ENCODE results near the gene ADGRL4.
"Not testable (repeated sequence)": the region's sequence is repeated elsewhere in the genome, so short reads cannot be mapped to it uniquely, and the experiment has no call there.

The ADGRL4 gene

GRCh38 chr1:78918157-78918556, 88.4 kb downstream of the ADGRL4 start:
- no peak for DNase-seq (ENCODE audit: low read depth in 3 of 3)

GRCh38 chr1:78916986-78917385, 89.5 kb downstream of the ADGRL4 start:
- no peak for DNase-seq (ENCODE audit: low read depth in 3 of 3)

GRCh38 chr1:78913950-78914349, 92.6 kb downstream of the ADGRL4 start:
- no peak for DNase-seq (ENCODE audit: low read depth in 3 of 3)

- no peak for DNase-seq (ENCODE audit: low read depth in 3 of 3)
These were observed 94.3 kb downstream of the ADGRL4 start for GRCh38 chr1:78911956-78912880.

GRCh38 chr1:78902641-78903040, 103.9 kb downstream of the ADGRL4 start:
- no peak for DNase-seq (ENCODE audit: low read depth in 3 of 3)

- DNase-seq (ENCODE audit: low read depth in 3 of 3): no peak
These were observed 111.7 kb downstream of the ADGRL4 start for GRCh38 chr1:78894811-78895210.

GRCh38 chr1:78892260-78892840, 114.2 kb downstream of the ADGRL4 start:
- DNase-seq (ENCODE audit: low read depth in 3 of 3): no peak

- DNase-seq (ENCODE audit: low read depth in 3 of 3): no peak
These were observed 119.1 kb downstream of the ADGRL4 start for GRCh38 chr1:78887458-78887857.

GRCh38 chr1:78884685-78885452, 121.7 kb downstream of the ADGRL4 start:
- no peak for DNase-seq (ENCODE audit: low read depth in 3 of 3)

- DNase-seq (ENCODE audit: low read depth in 3 of 3): no peak
These were observed 126.3 kb downstream of the ADGRL4 start for GRCh38 chr1:78880223-78880622.

- not testable (repeated sequence) for DNase-seq (ENCODE audit: low read depth in 3 of 3)
These were observed 130.5 kb downstream of the ADGRL4 start for GRCh38 chr1:78875986-78876385.

- DNase-seq (ENCODE audit: low read depth in 3 of 3): not testable (repeated sequence)
These were observed 133.7 kb downstream of the ADGRL4 start for GRCh38 chr1:78872801-78873200.

GRCh38 chr1:78871249-78871648, 135.3 kb downstream of the ADGRL4 start:
- no peak for DNase-seq (ENCODE audit: low read depth in 3 of 3)

- DNase-seq (ENCODE audit: low read depth in 3 of 3): no peak
These were observed 137.4 kb downstream of the ADGRL4 start for GRCh38 chr1:78869136-78869535.

GRCh38 chr1:78864175-78864574, 142.4 kb downstream of the ADGRL4 start:
- DNase-seq (ENCODE audit: low read depth in 3 of 3): no peak

GRCh38 chr1:78856096-78856495, 150.4 kb downstream of the ADGRL4 start:
- no peak for DNase-seq (ENCODE audit: low read depth in 3 of 3)

GRCh38 chr1:78855258-78855657, 151.3 kb downstream of the ADGRL4 start:
- DNase-seq (ENCODE audit: low read depth in 3 of 3): no peak

- DNase-seq (ENCODE audit: low read depth in 3 of 3): no peak
These were observed 152.0 kb downstream of the ADGRL4 start for GRCh38 chr1:78854556-78854955.

GRCh38 chr1:78843546-78843945, 163.0 kb downstream of the ADGRL4 start:
- no peak for DNase-seq (ENCODE audit: low read depth in 3 of 3)

GRCh38 chr1:78843111-78843510, 163.4 kb downstream of the ADGRL4 start:
- no peak for DNase-seq (ENCODE audit: low read depth in 3 of 3)

GRCh38 chr1:78840453-78841271, 165.9 kb downstream of the ADGRL4 start:
- no peak for DNase-seq (ENCODE audit: low read depth in 3 of 3)
